Astrocyte of the cerebellum (primary cell): ENCODE data around the gene RPL41.
"Not testable (repeated sequence)": the region's sequence is repeated elsewhere in the genome, so short reads cannot be mapped to it uniquely, and the experiment has no call there.

Experiments
- DNase-seq: peaks from one replicate; pipeline ENCODE4 v3.0.0-alpha.2; 2011; ENCODE audit warnings: low read depth
- H3K4me3 ChIP-seq: 2 replicates; pipeline ENCODE4 v1.5.1; 2011; ENCODE audit warnings: mild to moderate bottlenecking, low read depth, low read length, moderate library complexity
- in situ Hi-C: cut with HindIII; loops from 2 replicates; pipeline ENCODE4 v1.10.0; 2017; ENCODE audit warnings: low sequenced_read_pairs
- TF ChIP-seq, protein P1 (sequence below): IDR thresholded peaks from 2 replicates; pipeline ENCODE4 v1.5.1; 2012; ENCODE audit warnings: low read length, low read depth, moderate library complexity, mild to moderate bottlenecking; ENCODE audit errors: missing control alignments

RPL41 gene

GRCh38 chr12:56107242-56107641 lies 9.2 kb upstream of the RPL41 start:
- TF ChIP-seq, protein P1, sequence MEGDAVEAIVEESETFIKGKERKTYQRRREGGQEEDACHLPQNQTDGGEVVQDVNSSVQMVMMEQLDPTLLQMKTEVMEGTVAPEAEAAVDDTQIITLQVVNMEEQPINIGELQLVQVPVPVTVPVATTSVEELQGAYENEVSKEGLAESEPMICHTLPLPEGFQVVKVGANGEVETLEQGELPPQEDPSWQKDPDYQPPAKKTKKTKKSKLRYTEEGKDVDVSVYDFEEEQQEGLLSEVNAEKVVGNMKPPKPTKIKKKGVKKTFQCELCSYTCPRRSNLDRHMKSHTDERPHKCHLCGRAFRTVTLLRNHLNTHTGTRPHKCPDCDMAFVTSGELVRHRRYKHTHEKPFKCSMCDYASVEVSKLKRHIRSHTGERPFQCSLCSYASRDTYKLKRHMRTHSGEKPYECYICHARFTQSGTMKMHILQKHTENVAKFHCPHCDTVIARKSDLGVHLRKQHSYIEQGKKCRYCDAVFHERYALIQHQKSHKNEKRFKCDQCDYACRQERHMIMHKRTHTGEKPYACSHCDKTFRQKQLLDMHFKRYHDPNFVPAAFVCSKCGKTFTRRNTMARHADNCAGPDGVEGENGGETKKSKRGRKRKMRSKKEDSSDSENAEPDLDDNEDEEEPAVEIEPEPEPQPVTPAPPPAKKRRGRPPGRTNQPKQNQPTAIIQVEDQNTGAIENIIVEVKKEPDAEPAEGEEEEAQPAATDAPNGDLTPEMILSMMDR: no peak
- in situ Hi-C loops: no loop called here
- H3K4me3 ChIP-seq: no peak overlapping the region
- DNase-seq: no peak

GRCh38 chr12:56110571-56110970 lies 5.9 kb upstream of the RPL41 start:
- TF ChIP-seq, protein P1: no peak
- in situ Hi-C loops: no loop called here
- H3K4me3 ChIP-seq: no peak overlapping the region
- DNase-seq: no peak

- in situ Hi-C loops: no loop called here
- DNase-seq: no peak
- no peak overlapping the region for H3K4me3 ChIP-seq
- TF ChIP-seq, protein P1: no peak
Measured at GRCh38 chr12:56114084-56114483, 2.3 kb upstream of the RPL41 start.

GRCh38 chr12:56115329-56115728 lies 1.1 kb upstream of the RPL41 start:
- no peak for DNase-seq
- TF ChIP-seq, protein P1: no peak
- peak overlapping the region; percentile 83 for H3K4me3 ChIP-seq
- in situ Hi-C loops: loop anchor here (5.0 kb wide), 1 partner anchor 77 kb away; no protein-coding TSS in a partner anchor

GRCh38 chr12:56117082-56117706 lies 761 bp downstream of the RPL41 start:
- in situ Hi-C loops: loop anchor here (5.0 kb wide), 1 partner anchor 75 kb away; no protein-coding TSS in a partner anchor
- not testable (repeated sequence) for DNase-seq

DNA sequence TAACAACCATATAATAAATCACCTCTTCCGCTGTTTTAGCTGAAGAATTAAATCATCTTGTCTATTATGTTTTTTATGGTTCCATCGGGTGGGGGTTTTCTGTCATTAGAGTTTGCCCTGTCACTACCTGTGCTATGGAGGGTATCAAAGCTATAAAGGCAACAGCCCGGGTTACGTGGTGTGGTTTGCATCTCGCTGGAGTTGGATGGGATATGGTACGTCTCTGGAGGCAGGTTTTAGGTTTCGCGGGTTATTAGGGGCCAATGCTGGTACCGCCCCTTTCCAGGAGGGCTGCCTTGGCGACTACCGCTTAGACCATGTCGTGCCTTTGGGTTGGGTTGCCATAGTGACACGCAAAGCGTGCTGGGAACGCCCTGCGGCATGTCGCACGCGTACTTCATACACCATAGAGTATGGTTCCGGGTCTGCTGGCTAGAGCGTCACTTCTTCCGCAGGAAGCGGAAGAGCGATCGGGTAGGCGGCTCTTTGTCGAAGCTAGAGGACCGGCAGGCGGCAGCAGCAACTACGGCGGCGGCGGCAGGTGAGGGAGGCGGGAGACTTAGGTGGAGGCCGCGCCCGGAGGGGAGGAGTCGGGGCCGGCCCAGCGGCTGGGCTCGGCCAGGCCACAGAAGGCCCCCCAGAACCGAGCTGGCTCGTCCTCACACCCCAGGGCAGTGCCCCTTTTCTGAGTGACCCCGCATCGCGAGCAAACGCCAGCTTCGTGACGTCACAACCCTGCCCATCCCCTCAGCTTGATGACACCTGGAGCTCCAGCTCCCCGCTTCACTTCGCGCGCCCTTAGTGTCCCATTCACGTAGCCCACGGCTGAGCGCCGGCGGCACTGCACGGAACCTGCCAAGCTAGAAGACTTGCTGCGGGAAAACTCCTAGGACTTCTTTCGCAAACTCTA lies 1.6 kb downstream of the RPL41 start, which contains the start of gene ZC3H10:
ZC3H10 (plus strand) TSS at position 489 of the 910 bp plus-strand sequence. CDS start 2,297 bp downstream, outside the sequence.
- in situ Hi-C loops: loop anchor here (5.0 kb wide), 1 partner anchor 74 kb away; no protein-coding TSS in a partner anchor
- TF ChIP-seq, protein P1: peak; percentile 60
- DNase-seq: peak; percentile 98
- peak within 1 kb of the TSS; percentile 83 for H3K4me3 ChIP-seq

More at GRCh38 chr12:56117082-56117706, 761 bp downstream of the RPL41 start:
- H3K4me3 ChIP-seq: peak overlapping the region; percentile 83
